AG09309 (cell line): ENCODE results near the gene MYOC.
A peak's percentile ranks its signal among the peaks of the same experiment; 100 is the strongest.

ENCODE experiments used
- DNase-seq: peaks from one replicate; pipeline ENCODE4 v3.0.0-alpha.2; 2010; ENCODE audit warnings: low read depth
- H3K4me3 ChIP-seq: 2 replicates; pipeline ENCODE4 v1.5.1; 2011; ENCODE audit warnings: mild to moderate bottlenecking, low read depth, low read length, moderate library complexity; ENCODE audit not compliant: control insufficient read depth
- TF ChIP-seq, protein P1 (sequence below): IDR thresholded peaks from 2 replicates; pipeline ENCODE4 v1.5.1; 2011; ENCODE audit warnings: mild to moderate bottlenecking, low read depth, low read length, inconsistent platforms; ENCODE audit not compliant: insufficient read depth, control insufficient read depth; ENCODE audit errors: missing control alignments

Gene MYOC

GRCh38 chr1:171645553-171646248, 6.8 kb downstream of the MYOC start:
- H3K4me3 ChIP-seq = no peak overlapping the region
- peak; percentile 82 for DNase-seq
- TF ChIP-seq, protein P1, sequence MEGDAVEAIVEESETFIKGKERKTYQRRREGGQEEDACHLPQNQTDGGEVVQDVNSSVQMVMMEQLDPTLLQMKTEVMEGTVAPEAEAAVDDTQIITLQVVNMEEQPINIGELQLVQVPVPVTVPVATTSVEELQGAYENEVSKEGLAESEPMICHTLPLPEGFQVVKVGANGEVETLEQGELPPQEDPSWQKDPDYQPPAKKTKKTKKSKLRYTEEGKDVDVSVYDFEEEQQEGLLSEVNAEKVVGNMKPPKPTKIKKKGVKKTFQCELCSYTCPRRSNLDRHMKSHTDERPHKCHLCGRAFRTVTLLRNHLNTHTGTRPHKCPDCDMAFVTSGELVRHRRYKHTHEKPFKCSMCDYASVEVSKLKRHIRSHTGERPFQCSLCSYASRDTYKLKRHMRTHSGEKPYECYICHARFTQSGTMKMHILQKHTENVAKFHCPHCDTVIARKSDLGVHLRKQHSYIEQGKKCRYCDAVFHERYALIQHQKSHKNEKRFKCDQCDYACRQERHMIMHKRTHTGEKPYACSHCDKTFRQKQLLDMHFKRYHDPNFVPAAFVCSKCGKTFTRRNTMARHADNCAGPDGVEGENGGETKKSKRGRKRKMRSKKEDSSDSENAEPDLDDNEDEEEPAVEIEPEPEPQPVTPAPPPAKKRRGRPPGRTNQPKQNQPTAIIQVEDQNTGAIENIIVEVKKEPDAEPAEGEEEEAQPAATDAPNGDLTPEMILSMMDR = no peak

DNA sequence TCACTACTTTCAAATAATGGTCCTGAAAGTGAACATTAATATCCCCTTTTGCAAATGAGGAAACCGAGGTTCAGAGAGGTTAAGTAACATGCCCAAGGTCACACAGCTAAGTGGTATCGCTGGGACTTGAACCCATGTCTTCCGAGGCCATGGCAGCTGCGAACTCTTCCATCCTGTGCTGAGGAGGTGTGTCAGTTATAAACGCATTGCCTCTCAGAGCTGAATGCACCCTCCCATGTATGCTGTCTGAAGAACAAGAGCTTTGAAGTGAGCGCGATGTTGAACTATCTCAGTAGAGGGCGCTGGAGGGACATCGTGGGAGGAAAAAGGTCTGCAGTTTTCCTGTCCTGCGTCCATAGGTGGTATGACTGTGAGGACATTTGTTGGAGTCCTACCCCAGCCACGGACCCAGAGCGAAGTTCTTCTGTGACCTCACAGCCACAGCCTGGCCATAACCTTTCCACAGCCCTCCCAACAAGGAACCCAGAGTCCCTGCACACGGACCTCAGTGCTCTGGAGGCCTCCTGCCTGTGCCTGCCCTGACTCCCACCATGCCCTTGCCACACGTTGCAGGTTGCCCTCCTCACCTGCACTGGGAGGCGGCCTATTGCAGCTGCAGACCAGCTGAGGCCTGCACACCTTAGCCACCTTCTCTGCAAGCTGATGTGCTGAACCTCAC, 7.5 kb downstream of the MYOC start:
- H3K4me3 ChIP-seq = no peak overlapping the region
- DNase-seq = no peak
- TF ChIP-seq, protein P1 = peak; percentile 84

DNA sequence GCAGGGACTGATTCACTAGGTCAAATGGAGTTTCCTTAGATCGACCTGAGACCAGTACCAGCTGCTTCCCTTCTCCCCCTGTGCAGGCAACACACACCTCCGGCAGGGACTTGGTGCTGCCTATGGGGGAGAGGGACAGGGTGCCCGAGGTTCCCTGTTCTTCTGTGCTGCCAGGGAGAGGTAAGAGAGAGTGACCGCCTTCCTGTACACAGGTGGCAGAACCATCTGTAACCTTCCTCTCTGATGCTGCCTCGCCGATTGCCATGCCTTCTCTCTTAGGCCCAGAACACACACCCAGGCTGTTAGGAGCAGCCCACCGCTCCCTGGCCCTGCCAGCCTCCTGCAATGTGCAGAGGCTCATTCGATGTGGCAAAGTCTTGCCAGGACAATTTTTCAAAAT, 9.3 kb downstream of the MYOC start:
- no peak overlapping the region for H3K4me3 ChIP-seq

DNA sequence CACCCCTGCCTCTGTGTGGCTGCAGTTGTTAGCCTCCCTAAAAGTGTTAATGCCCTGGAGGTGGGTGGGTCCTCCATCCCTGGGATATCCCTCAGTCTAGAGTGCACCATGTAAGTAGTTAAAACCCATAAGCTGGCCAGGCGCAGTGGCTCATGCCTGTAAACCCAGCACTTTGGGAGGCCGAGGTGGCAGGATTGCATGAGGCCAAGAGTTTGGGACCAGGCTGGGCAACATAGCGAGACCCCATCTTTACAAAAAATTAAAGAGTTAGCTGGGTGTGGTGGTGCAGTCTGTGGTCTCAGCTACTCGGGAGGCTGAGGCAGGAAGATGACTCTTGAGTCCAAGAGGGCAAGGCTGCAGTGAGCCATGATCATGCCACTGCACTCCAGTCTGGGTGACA, 10.3 kb downstream of the MYOC start:
- no peak for DNase-seq
- TF ChIP-seq, protein P1 = no peak
- no peak overlapping the region for H3K4me3 ChIP-seq

More for the DNA sequence above, 9.3 kb downstream of the MYOC start:
- TF ChIP-seq, protein P1 = no peak
- DNase-seq = no peak

DNA sequence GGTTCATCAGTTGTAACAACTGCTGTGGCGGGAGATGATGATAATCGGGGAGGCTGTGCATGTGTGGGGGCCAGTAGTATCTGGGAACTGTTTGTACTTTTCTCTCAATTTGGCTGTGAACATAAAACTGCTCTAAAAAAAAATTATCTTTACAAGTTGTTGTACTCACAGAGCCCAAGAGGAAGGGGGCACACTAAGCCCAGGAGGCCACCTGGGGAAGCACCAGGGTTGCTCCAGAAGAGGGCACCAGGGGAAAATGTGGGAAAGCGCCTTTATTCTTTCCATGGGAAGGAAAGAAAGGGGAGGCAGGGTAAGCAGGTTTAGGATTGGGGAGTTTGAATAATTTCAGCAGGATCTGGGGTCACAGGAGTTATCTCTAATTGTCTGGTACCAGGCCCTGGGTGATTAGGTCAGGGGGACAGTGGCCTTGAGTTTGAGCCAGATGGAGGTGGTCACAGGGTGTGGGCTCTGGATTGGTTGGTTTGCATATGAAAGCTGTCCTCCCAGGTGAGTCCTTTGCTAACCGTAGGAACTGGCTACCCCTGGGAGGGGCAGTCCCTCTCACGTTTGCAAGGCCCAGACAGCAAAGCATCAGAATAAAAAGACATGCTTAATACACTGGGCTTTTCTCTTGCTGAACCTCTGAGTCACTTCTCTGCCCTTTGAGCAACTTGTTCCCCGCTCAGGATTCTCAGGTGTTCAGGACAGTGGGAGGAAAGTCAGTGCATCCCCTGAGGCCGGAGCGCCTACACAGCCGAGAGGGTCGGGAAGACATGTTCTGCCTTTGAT, 11.2 kb downstream of the MYOC start:
- TF ChIP-seq, protein P1 = peak; percentile 16
- DNase-seq = no peak
- H3K4me3 ChIP-seq = no peak overlapping the region

GRCh38 chr1:171640225-171640624, 12.3 kb downstream of the MYOC start:
- TF ChIP-seq, protein P1 = no peak
- no peak for DNase-seq
- no peak overlapping the region for H3K4me3 ChIP-seq
